ENCODE measurements around the gene PROCA1. TPM values are rescaled to one million over a fixed set of nuclear protein-coding genes. Genes with fewer than 3 reads are reported as not detected.

Gene PROCA1
- polyA plus RNA-seq, 1 experiment, result 0.71 TPM

GRCh38 chr17:28756049-28756804 lies 44.5 kb upstream of the PROCA1 start:
- Histone ChIP-seq H3K36me3 (ENCODE audit: control insufficient read depth, insufficient read depth, low read length) (peaks cover 17% of the 10 kb centered on the region), H3K27me3 (ENCODE audit: control insufficient read depth, insufficient read depth, low read length) (no peaks in the 10 kb centered on the region), H3K4me3 (ENCODE audit: low read depth, low read length) (no peak overlapping the region)
- DNase-seq (ENCODE audit: low read depth), result no peak
- TF ChIP-seq CTCF (IDR thresholded peaks at IDR 0.05; ENCODE audit: insufficient read depth, low read depth, low read length), result no peak
- ChIA-PET CTCF (interaction anchor here (0.7 to 18.7 kb wide), 3 partner anchors 11 to 99 kb away, joined by 3 to 416 read pairs (median 3); partner anchors contain the start of genes ERAL1, NEK8 and TLCD1), POLR2A (no interaction called here)

- ChIA-PET CTCF (interaction anchor here (0.7 to 18.7 kb wide), 2 partner anchors 27 to 99 kb away, joined by 3 to 416 read pairs; partner anchors contain the start of genes ERAL1, NEK8 and TLCD1), POLR2A (no interaction called here)
- no peak for TF ChIP-seq CTCF (IDR thresholded peaks at IDR 0.05; ENCODE audit: insufficient read depth, low read depth, low read length)
- no peak for DNase-seq (ENCODE audit: low read depth)
- H3K27me3 ChIP-seq (ENCODE audit: control insufficient read depth, insufficient read depth, low read length), result no peaks in the 10 kb centered on the region
- no peak overlapping the region for H3K4me3 ChIP-seq (ENCODE audit: low read depth, low read length)
- peaks cover 23% of the 10 kb centered on the region for H3K36me3 ChIP-seq (ENCODE audit: control insufficient read depth, insufficient read depth, low read length)
Measured at GRCh38 chr17:28755486-28755885, 43.8 kb upstream of the PROCA1 start.

GRCh38 chr17:28751600-28752366 lies 40.1 kb upstream of the PROCA1 start:
- Histone ChIP-seq H3K4me3 (ENCODE audit: low read depth, low read length) (no peak overlapping the region), H3K27me3 (ENCODE audit: control insufficient read depth, insufficient read depth, low read length) (no peaks in the 10 kb centered on the region), H3K36me3 (ENCODE audit: control insufficient read depth, insufficient read depth, low read length) (peaks cover 36% of the 10 kb centered on the region)
- ChIA-PET CTCF (interaction anchor here (0.6 to 18.7 kb wide), 11 partner anchors 9 to 201 kb away, joined by 3 to 416 read pairs (median 3); partner anchors contain the start of genes FLOT2, NEK8 and TLCD1), POLR2A (no interaction called here)
- DNase-seq (ENCODE audit: low read depth), result no peak
- no peak for TF ChIP-seq CTCF (IDR thresholded peaks at IDR 0.05; ENCODE audit: insufficient read depth, low read depth, low read length)

GRCh38 chr17:28750178-28751047 lies 38.7 kb upstream of the PROCA1 start:
- peak; percentile 100 for TF ChIP-seq CTCF (IDR thresholded peaks at IDR 0.05; ENCODE audit: insufficient read depth, low read depth, low read length)
- H3K4me3 ChIP-seq (ENCODE audit: low read depth, low read length), result no peak overlapping the region
- peaks cover 36% of the 10 kb centered on the region for H3K36me3 ChIP-seq (ENCODE audit: control insufficient read depth, insufficient read depth, low read length)
- H3K27me3 ChIP-seq (ENCODE audit: control insufficient read depth, insufficient read depth, low read length), result no peaks in the 10 kb centered on the region
- ChIA-PET POLR2A (interaction anchor here (0.6 to 2.1 kb wide), 3 partner anchors 24 to 103 kb away, joined by 3 to 19 read pairs (median 4); partner anchors contain the start of gene TLCD1), CTCF (interaction anchor here (0.6 to 18.7 kb wide), 34 partner anchors 9 to 345 kb away, joined by 3 to 416 read pairs (median 3); partner anchors contain the start of genes FAM222B, FLOT2, NEK8 and TLCD1)
- DNase-seq (ENCODE audit: low read depth), result no peak

Data from BJ (cell line).